ENCODE data around the gene PML.

DNA sequence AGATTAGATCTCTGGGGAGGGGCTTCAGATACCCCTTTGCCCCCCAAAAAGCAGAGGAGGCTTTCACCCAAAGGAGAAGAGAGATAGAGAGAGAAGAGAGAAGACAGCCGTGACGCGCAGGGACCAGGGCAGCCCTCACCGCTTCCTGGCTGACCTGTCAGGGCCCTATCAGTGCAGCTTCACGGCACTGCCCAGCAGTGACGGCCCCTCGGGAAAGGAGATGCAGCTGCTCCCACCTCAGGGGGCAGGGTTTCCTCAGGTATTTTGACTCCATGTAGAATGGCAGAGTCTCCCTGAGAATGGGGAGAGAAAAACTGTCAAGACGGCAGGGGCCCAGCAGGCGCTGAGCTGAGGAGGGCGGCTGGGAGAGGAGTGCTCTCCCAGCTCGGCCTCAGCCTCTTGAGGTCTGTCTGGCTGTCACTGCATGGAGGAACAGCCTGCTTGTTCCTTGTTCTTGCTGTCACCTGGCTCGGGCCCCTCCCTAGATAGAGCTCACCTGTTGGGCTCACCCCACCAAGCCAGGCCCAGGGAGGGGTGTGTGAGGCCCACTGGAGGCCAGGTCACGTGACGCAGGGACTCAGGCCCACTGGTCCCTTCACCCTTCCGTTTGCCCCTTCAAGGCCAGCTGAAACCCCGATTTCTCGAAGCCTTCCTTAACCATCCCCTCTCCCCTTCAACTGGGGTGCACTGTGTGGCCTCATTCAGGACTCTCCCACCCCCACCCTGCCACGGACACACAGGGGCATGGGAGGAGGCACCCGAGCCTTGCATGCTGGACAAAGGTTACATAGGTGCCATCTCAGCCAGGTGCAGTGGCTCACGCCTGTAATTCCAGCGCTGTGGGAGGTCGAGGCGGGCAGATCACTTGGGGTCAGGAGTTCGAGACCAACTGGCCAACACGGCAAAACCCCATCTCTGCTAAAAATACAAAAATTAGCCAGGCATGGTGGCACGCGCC lies 40.0 kb upstream of the PML start:
- TF ChIP-seq, protein P1, sequence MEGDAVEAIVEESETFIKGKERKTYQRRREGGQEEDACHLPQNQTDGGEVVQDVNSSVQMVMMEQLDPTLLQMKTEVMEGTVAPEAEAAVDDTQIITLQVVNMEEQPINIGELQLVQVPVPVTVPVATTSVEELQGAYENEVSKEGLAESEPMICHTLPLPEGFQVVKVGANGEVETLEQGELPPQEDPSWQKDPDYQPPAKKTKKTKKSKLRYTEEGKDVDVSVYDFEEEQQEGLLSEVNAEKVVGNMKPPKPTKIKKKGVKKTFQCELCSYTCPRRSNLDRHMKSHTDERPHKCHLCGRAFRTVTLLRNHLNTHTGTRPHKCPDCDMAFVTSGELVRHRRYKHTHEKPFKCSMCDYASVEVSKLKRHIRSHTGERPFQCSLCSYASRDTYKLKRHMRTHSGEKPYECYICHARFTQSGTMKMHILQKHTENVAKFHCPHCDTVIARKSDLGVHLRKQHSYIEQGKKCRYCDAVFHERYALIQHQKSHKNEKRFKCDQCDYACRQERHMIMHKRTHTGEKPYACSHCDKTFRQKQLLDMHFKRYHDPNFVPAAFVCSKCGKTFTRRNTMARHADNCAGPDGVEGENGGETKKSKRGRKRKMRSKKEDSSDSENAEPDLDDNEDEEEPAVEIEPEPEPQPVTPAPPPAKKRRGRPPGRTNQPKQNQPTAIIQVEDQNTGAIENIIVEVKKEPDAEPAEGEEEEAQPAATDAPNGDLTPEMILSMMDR (conservative IDR thresholded peaks at IDR 0.05; ENCODE audit: low read length) = no peak
- no peak for TF ChIP-seq EZH2phosphoT487 (IDR thresholded peaks at IDR 0.05; ENCODE audit: borderline replicate concordance)

Data from Loucy (cell line).